ENCODE results near the gene SCAMP5.

Gene SCAMP5, protein sequence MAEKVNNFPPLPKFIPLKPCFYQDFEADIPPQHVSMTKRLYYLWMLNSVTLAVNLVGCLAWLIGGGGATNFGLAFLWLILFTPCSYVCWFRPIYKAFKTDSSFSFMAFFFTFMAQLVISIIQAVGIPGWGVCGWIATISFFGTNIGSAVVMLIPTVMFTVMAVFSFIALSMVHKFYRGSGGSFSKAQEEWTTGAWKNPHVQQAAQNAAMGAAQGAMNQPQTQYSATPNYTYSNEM

DNA sequence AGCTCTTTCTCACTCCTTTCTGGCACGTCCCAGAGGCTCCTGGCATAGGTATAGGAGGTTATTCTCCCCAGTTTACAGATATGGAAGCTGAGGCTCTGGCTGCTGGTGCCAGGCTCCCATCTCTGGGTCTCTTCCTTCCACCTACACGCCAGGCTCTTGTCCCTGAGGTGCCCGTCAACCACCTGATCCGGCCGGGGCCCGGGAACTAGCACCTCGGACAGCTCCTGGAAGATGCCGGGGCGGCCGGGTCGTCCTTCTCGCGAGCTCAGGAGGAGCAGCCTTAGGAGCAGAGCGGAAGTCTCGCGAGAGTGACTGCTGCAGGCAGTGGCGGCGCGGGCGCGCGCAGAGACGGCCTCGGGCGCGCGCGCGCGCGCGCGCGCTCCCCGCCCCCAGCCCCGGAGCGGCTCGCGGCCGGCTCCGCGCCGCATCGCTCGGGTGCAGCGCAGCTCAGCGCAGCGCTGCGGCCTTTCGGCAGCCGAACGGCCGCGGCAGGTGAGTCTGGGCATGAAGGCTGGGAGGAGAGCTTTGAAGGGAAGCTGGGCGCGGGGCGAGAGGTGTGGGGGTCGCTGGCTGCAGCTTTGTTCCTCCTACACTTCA is at the start of gene SCAMP5:
SCAMP5 (plus strand) TSS at position 382 of the 597 bp plus-strand sequence. CDS start 16,277 bp downstream, outside the sequence.
- DNase-seq, result peak; percentile 93

DNA sequence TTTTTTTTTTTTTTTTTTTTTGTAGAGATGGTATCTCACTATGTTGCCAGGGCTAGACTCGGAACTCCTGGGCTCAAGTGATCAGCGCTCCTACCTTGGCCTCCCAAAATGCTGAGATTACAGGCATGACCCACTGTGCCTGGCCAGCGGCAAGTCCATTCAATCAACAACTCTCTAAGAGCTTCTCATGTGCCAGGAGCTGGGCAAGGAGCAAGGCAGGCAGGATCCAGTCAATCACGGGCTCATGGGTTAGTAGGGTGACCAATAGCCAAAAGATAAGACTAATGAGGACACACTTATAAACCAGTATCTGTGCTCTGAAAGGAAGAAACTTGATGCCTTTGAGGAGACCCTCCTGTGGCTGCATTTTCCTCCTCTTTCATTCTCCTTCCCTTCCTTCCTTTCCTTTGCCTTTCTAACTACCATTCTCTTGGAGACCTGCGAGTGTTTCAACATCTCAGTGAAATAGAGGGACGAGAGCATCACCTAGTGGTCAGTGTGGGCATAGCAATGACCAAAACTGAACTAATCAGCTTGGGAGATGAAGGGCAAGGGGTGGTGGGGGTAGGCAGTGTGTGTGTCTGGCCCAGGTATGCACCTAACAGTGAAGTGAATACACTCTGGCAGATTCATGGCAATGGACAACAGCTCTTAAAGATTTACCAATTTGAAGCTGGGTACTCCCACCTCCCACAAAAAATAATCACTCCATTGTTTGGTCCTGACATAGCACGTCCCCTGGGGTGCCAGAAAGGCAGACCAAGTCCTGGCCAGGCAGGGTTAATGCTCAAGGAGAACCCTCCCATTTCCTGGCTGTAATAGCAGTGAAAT is 45.1 kb upstream of the SCAMP5 start:
- no peak for DNase-seq

DNA sequence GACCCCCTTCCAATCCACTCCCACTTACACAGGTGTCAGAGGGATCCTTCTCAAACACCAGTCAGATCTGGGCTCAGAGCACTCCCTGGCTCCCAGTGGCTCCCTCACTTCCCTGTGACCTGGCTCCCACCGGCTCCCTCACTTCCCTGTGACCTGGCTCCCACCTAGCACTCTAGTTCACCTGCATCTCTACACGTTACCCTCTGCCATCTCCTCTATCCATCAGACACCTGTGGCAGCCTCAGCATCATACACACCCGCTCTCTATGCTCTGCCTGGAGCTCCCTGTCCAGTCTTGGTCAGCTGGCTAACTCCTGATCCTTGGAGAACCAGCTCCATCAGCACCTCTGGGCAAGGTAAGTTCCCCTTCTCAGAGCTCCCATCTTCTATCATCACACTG is 44.4 kb upstream of the SCAMP5 start:
- no peak for DNase-seq

DNA sequence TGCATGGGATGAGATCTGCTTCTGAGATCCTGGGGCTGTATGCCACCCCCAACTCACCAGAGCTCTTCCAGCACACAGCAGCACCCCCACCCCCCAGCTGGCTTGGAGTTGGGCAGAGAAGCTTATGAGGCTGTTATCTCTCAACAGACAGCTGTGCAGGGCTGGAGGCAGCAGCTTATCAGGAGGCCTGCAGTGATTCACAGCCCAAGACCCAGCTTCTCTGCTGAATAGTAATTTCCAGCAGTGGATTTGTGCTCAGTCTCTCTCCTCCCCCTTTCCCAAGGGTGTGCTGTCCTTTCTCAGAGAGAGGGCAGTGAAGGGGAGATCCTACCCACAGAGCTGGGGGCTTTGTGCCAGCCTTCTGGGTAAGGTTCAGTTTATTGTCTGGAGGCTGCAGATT is 40.8 kb upstream of the SCAMP5 start:
- no peak for DNase-seq

DNA sequence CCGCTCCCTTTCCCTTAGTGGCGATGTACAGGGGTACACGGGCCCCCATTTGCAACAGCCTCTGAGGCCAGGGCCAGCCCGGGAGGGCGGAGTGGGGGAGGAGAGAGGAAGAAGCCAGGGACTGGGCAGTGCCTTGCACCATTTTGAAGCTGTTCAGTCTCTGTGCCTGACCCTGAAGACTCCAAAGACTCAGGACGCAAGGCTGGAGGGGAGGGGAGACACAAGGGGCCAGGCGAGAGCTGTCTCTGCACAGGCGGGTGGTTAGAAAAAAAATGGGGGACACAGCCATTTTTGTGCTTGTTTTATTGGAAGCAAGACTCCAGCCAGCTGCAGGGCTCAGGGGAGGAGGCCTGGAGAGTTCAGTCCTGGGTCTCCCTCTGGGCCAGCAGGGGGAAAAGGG is 40.3 kb upstream of the SCAMP5 start:
- no peak for DNase-seq

DNA sequence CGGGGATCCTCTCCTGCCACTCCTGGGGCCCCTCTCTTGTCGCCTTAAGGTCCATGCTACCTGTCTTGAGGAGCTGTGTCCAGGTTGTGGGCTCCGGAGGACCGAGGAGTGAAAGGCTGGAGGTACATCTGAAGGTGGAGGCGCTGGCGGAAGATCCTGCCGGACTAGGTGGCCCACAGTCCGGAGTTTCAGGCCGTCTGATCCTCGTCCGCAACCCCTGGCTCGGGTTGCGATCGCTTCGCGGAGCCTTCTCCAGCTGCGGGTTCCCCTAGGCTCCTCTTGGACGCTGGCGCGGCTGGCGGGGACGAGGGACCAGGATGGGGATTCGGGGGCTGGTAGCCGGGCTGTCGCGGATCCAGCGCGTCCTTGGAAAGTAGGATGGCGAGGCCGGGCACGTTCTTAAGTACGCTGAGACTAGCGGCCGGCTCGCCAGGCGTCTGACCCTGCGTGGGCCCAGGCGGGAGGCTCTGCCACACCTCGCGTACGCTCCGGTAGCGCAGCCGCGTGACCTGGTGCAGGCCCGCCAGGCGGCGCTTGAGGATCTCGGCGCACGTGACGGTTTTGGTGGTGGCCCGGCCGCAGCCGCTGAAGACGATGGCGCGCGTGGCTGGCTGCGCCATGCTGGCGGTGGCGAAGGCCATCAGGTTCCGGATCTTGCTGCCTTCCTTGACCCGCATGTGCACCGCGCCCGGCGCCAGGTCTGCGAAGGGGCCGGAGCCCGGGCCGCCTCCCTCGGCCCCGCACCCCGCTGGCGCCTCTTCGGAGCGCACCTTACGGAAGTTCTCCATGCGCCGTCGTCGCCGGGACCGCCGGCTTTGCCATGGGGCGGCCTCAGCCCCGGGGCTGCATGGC is 39.3 kb upstream of the SCAMP5 start:
- no peak for DNase-seq

DNA sequence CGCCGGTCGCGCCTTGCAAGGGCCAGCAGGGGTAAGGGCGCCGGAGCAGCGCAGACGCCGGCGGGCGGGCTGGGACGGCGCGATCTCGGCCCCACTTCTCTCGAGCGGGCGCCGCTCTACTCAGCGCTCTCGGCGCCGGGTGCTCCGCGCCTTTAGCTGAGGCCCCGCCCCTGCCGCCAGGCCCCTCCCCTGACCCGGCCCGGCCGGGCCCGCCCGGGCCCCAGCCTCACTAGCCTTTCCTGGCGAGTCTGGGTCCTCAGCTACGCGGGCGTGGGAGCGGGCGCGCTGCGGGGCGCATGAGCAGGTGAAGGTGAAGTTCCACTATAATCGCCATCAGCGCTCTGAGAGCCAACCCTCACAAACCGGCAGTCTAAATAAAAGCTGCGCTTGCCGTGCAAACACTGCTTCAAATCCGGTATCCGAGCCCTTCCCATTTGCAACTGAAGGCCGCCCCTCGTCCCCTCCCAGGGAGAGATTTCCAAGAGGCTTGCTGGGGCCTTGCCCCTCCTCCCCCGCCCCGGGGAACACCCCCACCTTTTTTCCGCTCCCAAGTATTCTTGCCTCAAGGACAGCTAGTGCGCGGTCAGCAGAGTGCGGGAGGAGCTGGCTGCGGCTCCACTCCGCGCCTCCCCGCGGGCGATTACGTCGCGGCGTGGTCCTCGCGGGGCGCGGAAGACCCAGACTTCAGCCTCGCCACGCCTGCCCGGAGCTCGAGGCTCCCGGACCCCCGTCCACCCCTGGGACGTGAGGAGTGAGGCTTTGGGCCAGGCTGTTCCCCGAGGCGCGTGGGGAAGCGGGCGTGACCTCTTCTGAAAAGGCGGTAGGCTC is 38.5 kb upstream of the SCAMP5 start, which contains the start of gene RPP25:
RPP25 (minus strand) TSS at position 125 of the 828 bp plus-strand sequence. CDS start 189 bp downstream, outside the sequence.
- DNase-seq, result peak; percentile 25

DNA sequence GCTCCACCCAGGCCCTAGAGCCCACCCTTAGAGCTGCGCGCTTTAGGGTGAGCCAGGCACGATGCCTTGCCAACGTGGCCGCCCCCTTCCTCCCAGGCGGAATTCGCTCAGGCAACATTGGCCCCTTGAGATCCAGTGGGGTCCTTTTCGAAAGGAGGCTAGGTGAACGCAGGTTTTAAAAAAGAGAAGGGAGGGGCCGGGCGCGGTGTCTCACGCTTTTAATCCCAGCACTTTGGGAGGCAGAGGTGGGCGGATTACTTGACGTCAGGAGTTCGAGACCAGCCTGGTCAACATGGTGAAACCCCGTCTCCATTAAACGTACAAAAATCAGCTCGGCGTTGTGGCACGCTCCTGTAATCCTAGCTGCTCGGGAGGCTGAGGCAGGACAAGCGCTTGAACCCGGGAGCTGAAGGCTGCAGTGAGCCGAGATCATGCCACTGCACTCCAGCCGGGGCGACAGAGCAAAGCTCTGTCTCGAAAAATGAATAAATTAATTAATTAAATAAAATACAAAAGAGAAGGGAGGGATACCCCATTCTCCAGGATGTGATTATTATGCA is 37.8 kb upstream of the SCAMP5 start:
- no peak for DNase-seq

DNA sequence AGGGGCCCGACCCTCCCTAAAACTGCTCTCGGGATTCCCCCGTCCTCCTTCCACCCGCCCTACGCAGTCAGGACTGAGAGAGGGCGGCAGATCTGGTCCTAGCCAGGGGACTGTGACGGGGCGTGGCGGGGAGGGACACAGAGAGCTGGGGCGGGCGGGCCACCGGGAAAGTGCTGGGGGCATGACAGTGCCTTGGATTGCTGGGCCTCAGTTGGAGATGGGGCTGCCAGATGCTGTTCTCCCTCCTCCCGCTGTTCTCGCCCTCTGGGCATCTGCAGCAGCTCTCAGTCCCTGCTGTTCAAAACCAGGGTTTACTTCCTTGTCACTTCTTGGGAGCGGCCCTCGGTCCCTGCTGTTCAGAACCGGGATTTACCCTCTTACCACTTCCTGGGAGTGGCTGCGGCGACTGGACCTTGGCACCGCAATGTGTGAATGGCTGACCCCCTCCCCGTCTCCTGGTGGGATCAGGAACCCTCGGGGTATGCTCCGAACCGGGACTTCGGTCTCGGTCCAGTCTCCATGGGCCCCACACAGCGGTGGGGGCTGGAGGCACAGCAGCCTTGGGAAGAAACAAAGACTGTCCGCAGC is 36.9 kb upstream of the SCAMP5 start:
- no peak for DNase-seq

DNA sequence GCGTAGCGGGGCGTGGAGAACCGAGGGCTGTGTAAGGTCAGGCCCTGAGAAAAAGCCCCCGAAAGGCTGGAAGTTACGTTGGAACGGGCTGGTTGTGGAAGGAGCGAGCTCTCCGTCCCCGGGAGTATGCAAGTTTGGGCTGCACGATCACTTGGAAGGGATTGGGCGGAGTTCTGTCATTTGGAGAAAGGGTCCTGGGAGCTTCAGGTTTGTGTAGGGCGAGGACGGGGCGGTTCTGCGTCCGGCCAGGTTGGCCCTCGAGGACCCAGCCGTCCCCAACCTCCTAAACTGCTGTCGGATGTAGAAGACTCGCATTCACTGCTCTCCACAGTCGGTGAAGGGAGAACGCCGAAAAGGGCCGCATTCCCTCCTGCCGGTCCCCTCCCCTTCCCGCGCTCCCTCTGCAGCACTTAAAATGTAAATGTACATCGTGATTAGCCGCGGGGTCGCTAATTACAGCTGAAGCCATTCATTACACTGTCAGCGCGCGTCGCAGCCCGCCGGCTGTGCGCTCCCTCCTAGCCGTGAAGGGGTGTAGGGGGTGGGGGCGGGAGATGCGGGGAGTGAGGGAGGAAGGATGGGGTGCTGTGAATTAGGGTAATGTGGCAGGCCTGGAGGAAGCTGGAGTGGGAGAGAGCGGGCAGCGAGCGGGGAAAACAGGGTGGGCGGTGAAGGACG is 36.3 kb upstream of the SCAMP5 start:
- DNase-seq, result no peak

DNA sequence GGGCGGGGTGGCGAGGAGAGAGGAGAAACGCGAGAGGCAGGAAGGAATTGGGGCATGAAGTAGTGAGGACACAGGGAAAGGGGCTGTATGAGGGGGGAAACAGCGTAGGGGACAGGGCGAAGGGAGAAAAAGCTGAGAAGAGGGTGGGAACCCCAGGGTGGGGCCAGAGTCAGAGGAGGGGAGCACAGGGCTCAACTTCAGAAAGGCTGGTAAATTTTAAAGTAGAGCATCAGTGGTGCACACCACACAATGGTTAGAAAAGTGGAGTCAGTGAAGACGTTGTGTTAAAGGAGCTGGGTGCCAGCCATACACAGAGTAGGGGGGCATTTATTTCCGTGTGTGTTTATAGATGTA is 35.8 kb upstream of the SCAMP5 start:
- DNase-seq, result no peak

DNA sequence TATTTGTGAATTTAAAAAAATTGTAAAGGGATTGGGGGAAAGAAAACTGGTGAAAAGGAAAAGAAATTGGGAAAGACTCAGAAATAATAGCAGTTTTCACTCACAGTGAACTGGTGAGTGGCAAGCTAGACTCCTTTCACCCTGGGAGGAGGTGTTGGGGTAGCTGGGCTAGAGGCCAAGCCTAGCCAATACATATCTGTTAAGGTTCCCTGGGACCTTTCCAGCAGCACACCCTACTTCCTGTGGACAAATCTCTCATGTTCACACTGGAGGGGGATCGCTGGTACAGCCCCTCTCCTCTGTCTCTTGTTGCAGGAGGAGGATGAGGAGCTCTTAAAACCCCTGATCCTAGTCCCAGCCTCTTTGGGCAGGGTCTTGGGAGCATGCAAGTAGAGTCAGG is 35.1 kb upstream of the SCAMP5 start:
- no peak for DNase-seq

DNA sequence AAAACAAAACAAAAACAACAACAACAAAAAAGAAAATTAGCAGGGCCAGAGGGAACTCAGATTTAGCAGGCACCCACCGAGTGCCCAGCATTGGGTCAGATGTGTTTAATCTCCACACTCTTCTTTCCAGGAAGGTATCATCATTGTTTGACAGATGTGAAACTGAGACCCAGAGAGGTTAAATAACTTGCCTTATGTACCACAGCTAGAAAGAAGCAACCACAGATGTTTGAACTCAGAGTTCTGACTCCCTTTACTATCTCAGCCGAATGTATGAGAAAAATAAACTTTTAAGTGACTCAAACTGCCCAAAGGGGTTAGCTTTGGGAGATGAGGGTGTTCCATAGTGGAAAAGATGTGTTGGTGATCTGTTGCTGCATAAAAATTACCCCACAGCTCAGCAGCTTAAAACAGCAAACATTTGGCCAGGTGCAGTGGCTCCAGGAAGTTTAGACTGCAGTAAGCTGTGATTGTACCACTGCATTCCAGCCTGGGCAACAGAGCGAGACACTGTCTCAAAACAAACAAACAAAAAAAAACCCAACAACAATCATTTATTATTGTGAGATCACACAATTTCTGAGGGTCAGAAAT is 34.3 kb upstream of the SCAMP5 start:
- DNase-seq, result no peak

DNA sequence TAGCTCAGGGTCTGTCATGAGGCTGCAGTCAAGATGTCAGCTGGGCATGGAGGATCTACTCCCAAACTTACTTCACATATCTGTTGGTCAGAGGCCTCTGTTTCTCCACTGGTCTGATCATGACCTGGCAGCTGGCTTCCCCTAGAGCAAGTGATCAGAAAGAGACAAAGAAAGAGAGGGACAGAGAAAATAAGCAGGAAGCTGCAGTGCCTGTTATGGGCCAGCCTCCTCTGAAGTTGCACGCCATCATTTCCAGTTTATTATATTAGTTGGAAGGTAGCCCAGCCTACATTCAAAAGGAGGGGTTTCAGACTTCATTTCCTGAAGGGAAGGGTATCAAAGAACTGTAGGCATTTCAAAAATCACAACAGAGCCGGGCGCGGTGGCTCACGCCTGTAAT is 33.7 kb upstream of the SCAMP5 start:
- DNase-seq, result no peak

DNA sequence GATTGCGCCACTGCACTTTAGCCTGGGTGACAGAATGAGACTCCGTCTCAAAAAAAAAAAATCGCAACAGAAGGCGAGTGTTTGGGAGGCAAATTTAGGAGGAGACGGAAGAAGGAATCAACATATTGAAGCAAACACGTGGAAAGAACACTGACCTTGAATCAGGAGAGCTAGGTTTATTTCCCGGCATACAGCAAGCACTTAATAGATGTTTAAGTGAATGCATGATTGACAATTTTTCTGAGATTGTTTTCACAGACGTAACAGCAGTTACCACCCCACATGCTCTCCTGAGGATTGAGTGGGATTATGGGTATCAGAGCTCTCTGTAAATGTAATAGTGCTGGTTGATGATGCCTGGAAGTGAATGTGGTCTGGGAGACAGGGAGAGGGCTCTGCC is 33.1 kb upstream of the SCAMP5 start:
- no peak for DNase-seq

DNA sequence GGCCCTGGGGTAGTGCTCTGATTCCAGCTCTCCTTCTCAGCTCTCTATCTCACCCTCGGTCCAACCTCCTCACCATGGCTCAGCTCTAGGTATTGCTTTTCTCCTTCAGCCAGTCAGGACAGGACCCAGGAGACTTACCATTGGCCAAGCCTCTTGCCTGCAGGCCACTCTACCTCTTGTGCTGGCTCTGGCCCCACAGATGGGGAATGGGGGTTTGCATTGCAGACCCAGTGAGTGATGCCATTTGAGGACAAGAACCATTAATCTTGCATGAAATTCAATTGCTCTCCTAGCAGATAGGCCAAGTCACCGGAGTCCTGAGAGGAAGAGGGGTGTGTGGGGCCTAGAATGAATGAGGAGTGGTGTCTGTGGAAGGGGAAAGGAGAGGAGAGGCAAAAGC is 32.7 kb upstream of the SCAMP5 start:
- no peak for DNase-seq

DNA sequence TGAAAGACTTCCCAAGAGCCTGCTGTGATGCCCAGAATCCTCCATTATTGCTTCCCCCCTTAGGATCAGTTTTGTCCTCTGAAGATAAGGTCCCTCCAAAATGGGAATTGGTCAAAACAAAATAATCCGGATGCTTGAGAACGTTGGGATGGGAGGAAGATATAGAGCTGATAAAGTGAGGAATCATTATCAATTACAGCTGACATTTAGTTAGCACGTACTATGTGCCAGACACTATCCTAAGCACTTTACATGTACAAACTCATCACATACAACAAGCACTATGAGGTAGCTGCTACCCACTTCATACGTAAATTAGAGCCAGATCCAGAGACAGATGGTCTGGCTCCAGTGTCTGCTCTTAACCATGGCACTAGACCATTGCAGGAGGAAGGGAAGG is 32.1 kb upstream of the SCAMP5 start:
- DNase-seq, result no peak

DNA sequence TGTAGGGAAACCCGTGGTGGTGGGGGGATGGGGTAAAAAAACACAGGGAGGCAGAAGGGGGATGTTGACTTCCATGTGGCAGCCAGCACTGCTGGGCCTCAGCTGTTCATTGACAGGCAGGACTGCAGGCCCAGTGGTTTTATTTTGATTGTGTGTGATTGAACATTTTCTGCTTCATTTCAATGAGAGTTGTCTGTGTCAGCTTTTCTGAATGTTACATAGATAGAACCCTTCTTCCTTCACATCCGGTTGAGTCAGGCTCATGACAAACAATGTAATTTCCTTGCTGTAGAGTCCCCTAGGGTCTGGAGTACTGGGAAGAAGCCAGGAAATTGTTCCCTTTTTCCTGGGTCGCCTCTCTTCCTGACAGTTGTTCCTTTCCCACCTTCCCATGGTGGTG is 30.6 kb upstream of the SCAMP5 start:
- no peak for DNase-seq

DNA sequence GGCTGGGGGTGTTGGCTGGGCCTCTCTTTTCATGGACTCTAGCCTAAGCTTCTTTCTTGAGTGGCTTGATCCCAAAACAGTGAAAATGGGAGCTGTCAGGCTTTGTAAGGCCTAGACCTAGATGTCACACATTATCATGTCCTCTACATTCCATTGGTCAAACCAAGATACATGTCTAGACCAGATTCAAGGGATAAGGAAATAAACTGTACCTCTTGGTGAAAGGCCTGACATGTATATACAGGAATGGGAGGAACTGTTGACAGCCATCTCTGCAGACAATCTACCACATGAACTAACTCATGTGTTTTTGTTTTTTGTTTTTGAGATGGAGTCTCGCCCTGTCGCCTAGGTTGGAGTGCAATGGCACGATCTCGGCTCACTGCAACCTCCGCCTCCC is 27.7 kb upstream of the SCAMP5 start:
- DNase-seq, result no peak

DNA sequence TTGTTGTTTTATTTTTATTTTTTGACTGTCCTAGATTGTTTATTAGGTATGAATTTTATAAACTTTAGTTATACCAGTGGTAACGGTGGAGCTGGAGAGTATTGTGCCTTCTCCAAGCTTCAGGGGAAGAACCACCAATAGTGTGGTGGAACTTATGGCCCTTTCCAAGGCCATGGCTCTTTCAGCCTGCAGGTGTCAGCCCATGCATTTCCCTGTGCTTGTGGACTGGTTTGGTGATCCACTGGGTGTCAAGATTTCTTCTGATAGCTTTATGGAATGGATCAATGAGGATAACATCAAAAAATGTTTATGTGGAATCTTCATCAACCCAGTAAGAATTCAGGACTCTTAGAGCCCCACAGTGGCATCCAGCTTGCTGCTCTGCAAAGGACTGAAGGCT is 19.2 kb upstream of the SCAMP5 start:
- DNase-seq, result no peak

DNA sequence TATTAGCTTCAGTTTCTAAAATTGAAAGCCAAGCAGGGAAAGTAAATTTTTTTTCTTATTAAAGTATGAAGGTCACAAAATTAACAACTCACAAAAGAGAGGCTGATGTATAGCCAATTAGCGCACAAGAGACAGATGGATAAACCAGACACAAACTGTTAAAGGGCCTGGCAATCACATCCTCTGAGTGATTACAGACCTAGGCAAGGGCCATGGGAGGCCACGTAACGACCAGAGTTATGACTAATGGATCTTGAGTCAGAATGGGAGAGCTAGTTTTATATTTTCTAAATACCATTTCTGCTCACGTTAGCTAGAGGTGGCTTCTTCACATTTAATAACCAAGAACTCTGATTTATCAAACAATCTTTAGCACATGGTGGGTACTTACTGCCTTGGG is 17.8 kb upstream of the SCAMP5 start:
- no peak for DNase-seq
